ENCODE results near the gene TIMM44. TPM values are rescaled to one million over a fixed set of nuclear protein-coding genes. Genes with fewer than 3 reads are reported as not detected.

TIMM44 gene
- total RNA-seq, 1 donor from 2014 or later = 80.7 TPM

DNA sequence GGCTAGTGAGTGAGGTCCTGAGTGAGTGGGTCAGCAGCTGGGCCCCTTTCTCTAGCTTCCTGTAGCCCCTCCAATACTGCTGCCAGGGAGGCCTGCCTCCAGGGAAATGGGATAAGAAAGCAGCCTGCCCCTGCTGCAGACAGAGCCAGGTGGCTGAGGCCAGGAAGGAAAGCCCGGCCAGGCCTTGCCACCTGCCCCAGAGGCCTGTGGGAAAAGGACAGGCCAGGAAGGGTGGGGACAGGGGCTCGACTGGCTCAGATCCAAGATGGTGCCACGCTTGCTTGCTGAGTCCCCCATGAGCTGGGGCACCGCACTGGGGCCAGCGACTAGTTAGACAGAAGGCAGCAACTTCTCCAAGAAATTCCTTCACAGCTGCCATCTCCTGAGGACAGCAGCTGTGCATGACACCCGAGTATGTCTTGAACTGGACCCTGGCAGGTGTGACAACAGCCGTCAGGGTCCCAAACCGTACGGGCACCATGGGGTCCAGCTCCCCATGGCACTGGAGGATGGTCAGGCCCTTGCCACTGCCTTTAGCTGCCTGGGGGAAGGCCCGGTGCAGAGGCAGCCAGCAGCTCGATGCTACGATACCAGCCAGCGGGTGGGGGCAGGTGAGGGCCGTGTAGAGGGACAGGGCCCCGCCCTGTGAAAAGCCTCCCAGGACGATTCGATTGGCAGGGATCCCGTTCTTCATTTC, 64.2 kb downstream of the TIMM44 start:
- peaks cover 8% of the 10 kb centered on the region for H3K4me1 Mint-ChIP-seq
- no peak overlapping the region for H3K27ac Mint-ChIP-seq
- H3K27me3 Mint-ChIP-seq (ENCODE audit: low read depth) = peaks cover 20% of the 10 kb centered on the region
- H3K36me3 Mint-ChIP-seq = no peaks in the 10 kb centered on the region
- TF ChIP-seq, protein P1, sequence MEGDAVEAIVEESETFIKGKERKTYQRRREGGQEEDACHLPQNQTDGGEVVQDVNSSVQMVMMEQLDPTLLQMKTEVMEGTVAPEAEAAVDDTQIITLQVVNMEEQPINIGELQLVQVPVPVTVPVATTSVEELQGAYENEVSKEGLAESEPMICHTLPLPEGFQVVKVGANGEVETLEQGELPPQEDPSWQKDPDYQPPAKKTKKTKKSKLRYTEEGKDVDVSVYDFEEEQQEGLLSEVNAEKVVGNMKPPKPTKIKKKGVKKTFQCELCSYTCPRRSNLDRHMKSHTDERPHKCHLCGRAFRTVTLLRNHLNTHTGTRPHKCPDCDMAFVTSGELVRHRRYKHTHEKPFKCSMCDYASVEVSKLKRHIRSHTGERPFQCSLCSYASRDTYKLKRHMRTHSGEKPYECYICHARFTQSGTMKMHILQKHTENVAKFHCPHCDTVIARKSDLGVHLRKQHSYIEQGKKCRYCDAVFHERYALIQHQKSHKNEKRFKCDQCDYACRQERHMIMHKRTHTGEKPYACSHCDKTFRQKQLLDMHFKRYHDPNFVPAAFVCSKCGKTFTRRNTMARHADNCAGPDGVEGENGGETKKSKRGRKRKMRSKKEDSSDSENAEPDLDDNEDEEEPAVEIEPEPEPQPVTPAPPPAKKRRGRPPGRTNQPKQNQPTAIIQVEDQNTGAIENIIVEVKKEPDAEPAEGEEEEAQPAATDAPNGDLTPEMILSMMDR (IDR thresholded peaks at IDR 0.05; ENCODE audit: unreplicated experiment) = no peak
- no peak overlapping the region for H3K4me3 Mint-ChIP-seq
- H3K9me3 Mint-ChIP-seq = no peaks in the 10 kb centered on the region
- DNase-seq (ENCODE audit: low spot score in 2 of 2, unreplicated experiment in 2 of 2) = no peak

DNA sequence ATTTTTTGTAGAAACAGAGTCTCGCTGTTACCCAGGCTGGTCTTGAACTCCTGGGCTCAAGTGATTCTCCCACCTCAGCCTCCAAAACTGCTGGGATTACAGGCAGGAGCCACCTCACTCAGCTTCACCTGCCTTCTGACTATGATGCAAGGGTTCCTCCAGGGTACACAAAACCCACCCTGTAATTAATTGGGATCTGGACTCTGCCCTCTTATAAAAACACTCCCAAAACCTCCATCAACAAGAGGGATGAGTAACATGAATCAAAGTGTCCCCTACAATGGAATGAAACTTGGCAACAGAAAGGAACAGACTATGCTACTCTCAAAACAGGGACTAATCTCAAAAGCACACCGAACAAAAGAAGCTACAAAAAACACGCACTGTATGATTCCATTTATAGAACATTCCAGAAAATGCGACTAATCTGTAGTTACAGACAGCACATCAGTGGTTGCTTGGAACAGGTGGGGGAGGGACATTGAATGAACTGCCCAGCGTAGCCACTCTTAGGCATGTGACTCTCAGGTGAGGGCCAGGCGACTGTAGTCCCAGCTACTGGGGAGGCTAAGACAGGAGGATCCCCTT, 66.1 kb downstream of the TIMM44 start:
- no peak overlapping the region for H3K4me3 Mint-ChIP-seq
- peaks cover 13% of the 10 kb centered on the region for H3K4me1 Mint-ChIP-seq
- H3K9me3 Mint-ChIP-seq = no peaks in the 10 kb centered on the region
- peaks cover 26% of the 10 kb centered on the region for H3K27me3 Mint-ChIP-seq (ENCODE audit: low read depth)
- H3K36me3 Mint-ChIP-seq = no peaks in the 10 kb centered on the region
- TF ChIP-seq, protein P1 (IDR thresholded peaks at IDR 0.05; ENCODE audit: unreplicated experiment) = no peak
- peak overlapping the region; percentile 5 for H3K27ac Mint-ChIP-seq
- no peak for DNase-seq (ENCODE audit: low spot score in 2 of 2, unreplicated experiment in 2 of 2)

Other genes starting within 250 kb of the TIMM44 start
- not detected in 3 replicates for gene FCER2, start 241.5 kb downstream of the TIMM44 start, total RNA-seq
- not detected in 3 replicates for gene CLEC4G, start 211.6 kb downstream of the TIMM44 start, total RNA-seq
- gene CD209, start 196.1 kb downstream of the TIMM44 start, total RNA-seq = not detected in 3 replicates
- 1.2 to 2.1 TPM (median 1.5 TPM) in 3 replicates for gene CLEC4M, start 180.4 kb downstream of the TIMM44 start, total RNA-seq
- 18.5 to 21.7 TPM (median 19.5 TPM) in 3 replicates for gene EVI5L, start 113.4 kb downstream of the TIMM44 start, total RNA-seq
- gene PRR36, start 69.3 kb downstream of the TIMM44 start, total RNA-seq = 23.4 to 25.1 TPM (median 24.0 TPM) in 3 replicates
- gene LRRC8E, start 55.2 kb downstream of the TIMM44 start, total RNA-seq = 4.3 to 5.2 TPM (median 4.9 TPM) in 3 replicates
- gene MAP2K7, start 39.8 kb downstream of the TIMM44 start, total RNA-seq = 52.1 to 55.6 TPM (median 52.2 TPM) in 3 replicates
- 1.2 to 1.7 TPM (median 1.2 TPM) in 3 replicates for gene TGFBR3L, start 28.8 kb downstream of the TIMM44 start, total RNA-seq
- gene SNAPC2, start 23.3 kb downstream of the TIMM44 start, total RNA-seq = 15.6 to 16.8 TPM (median 16.3 TPM) in 3 replicates
- gene CTXN1, start 17.5 kb downstream of the TIMM44 start, total RNA-seq = 50.5 to 53.6 TPM (median 51.2 TPM) in 3 replicates
- 112 to 119 TPM (median 116 TPM) in 3 replicates for gene ELAVL1, start 62.0 kb upstream of the TIMM44 start, total RNA-seq
- gene CCL25, start 109.1 kb upstream of the TIMM44 start, total RNA-seq = 0.29 to 0.42 TPM in 2 of 3 replicates, not detected in the other
- gene FBN3, start 205.9 kb upstream of the TIMM44 start, total RNA-seq = 115 to 124 TPM (median 120 TPM) in 3 replicates

Data from mesothelial cell of epicardium (in vitro differentiated cells).